ENCODE data around the gene POLR3A.
"Not testable (repeated sequence)": the region's sequence is repeated elsewhere in the genome, so short reads cannot be mapped to it uniquely, and the experiment has no call there.

DNA sequence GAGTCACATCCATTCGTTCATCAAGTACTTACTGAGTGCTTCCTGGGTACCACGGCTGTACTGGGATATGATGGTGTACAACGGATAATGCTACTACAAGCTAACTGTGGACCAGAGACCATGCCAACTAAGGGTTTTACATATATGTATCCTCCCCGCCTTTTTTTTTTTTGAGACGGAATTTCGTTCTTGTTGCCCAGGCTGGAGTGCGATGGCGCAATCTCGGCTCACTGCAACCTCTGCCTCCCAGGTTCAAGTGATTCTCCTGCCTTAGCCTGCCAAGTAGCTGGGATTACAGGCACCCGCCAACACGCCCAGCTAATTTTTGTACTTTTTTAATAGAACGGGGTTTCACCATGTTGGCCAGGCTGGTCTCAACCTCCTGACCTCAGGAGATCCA is 40.7 kb upstream of the POLR3A start:
- TF ChIP-seq, protein P1, sequence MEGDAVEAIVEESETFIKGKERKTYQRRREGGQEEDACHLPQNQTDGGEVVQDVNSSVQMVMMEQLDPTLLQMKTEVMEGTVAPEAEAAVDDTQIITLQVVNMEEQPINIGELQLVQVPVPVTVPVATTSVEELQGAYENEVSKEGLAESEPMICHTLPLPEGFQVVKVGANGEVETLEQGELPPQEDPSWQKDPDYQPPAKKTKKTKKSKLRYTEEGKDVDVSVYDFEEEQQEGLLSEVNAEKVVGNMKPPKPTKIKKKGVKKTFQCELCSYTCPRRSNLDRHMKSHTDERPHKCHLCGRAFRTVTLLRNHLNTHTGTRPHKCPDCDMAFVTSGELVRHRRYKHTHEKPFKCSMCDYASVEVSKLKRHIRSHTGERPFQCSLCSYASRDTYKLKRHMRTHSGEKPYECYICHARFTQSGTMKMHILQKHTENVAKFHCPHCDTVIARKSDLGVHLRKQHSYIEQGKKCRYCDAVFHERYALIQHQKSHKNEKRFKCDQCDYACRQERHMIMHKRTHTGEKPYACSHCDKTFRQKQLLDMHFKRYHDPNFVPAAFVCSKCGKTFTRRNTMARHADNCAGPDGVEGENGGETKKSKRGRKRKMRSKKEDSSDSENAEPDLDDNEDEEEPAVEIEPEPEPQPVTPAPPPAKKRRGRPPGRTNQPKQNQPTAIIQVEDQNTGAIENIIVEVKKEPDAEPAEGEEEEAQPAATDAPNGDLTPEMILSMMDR (IDR thresholded peaks at IDR 0.05; ENCODE audit: insufficient read depth, low read depth, low read length), result not testable (repeated sequence)
- TF ChIP-seq EZH2 (IDR thresholded peaks at IDR 0.05; ENCODE audit: insufficient read depth, low read length), result not testable (repeated sequence)
